ENCODE results near the gene OTX1.

DNA sequence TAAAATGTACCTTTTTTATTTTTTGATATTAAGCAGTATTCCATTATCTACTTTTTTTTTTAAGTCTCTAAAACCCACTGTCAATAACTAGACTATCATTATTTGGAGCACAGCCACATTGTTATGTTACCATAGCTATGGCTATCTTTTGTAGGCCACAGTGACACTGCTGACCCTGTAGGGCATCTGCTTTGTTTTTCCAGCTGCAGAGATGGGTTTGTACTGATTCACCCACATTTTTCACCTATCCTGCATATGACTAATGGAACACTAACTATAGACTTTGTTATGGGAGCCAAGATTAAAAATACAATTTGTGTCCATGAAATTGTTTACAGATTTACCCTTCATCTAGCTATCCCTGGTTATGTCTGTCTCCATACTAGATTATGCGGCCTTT lies 21.6 kb upstream of the OTX1 start:
- TF ChIP-seq, protein P1, sequence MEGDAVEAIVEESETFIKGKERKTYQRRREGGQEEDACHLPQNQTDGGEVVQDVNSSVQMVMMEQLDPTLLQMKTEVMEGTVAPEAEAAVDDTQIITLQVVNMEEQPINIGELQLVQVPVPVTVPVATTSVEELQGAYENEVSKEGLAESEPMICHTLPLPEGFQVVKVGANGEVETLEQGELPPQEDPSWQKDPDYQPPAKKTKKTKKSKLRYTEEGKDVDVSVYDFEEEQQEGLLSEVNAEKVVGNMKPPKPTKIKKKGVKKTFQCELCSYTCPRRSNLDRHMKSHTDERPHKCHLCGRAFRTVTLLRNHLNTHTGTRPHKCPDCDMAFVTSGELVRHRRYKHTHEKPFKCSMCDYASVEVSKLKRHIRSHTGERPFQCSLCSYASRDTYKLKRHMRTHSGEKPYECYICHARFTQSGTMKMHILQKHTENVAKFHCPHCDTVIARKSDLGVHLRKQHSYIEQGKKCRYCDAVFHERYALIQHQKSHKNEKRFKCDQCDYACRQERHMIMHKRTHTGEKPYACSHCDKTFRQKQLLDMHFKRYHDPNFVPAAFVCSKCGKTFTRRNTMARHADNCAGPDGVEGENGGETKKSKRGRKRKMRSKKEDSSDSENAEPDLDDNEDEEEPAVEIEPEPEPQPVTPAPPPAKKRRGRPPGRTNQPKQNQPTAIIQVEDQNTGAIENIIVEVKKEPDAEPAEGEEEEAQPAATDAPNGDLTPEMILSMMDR (IDR thresholded peaks at IDR 0.05), result no peak
- TF ChIP-seq POLR2A (IDR thresholded peaks at IDR 0.05) (no peak), EP300 (IDR thresholded peaks at IDR 0.05) (no peak), POLR2AphosphoS5 (IDR thresholded peaks at IDR 0.05) (no peak)

Data from upper lobe of left lung (tissue), 4 donors.